Measurements from ENCODE around the gene WDFY2. TPM values are rescaled to one million over a fixed set of nuclear protein-coding genes. Genes with fewer than 3 reads are reported as not detected.

The WDFY2 gene
- total and polyA plus RNA-seq, 7 experiments from 2014 or later = 3.2 to 44.3 (median 18.6) TPM

DNA sequence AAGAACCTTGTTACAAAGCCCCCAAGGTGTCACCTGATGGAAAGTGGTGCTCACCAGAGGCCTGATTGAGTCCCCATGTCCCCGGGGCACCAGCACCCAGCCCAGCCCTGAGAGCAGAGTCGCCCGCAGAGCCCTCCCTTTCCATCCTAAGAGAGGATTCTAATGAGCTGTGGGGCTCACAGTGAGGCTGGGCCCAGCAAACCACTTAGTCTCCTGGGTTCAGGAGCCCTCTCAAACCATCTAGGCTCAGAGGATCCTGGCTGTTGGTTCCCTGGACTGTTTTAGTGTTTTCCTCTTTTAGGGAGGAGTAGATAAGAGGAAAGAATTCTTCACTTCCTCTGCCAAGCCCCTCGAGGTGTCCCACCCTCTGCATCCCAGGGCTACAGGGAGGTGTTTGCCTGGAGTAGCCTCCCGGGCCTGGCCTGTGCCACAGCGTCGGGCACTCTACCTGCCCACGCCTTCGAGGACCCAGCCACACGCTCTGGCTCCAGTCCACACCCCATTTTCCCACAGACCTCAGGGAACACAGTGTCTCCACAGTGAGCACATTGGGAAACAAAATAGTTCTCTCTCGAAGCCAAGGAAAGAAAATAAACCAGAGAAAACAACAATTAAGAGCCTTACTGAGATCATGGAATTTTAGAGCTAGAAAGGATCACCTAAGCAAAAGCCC, 185.3 kb downstream of the WDFY2 start:
- H3K27me3 ChIP-seq (ENCODE audit: control insufficient read depth in 2 of 2, insufficient read depth in 2 of 2, low read length in 2 of 2) = no peaks in the 10 kb centered on the region
- H3K4me1 Mint-ChIP-seq = peaks cover 5 to 22% (median 20%) of the 10 kb centered on the region in 7 donors
- no peaks in the 10 kb centered on the region for H3K9me3 Mint-ChIP-seq
- H3K27me3 Mint-ChIP-seq = no peaks in the 10 kb centered on the region
- H3K27ac ChIP-seq (ENCODE audit: low read depth, low read length) = no peak overlapping the region
- H3K36me3 ChIP-seq (ENCODE audit: control insufficient read depth in 2 of 3, insufficient read depth in 3 of 3, low read length in 3 of 3) = peaks cover 0 to 17% (median 0%) of the 10 kb centered on the region in 3 experiments
- ChIA-PET POLR2A (no interaction called here), CTCF (no interaction called here)
- intact Hi-C loops (cut with micrococcal nuclease) = no loop called here
- DNase-seq (no peak), ATAC-seq (no peak)
- no peak overlapping the region for H3K4me3 ChIP-seq (ENCODE audit: low read length)
- no peaks in the 10 kb centered on the region for H3K9me3 ChIP-seq (ENCODE audit: control insufficient read depth in 2 of 3, low read length in 3 of 3)
- peak overlapping the region in 4 of 9 donors; percentile 32 to 83 (median 40) for H3K27ac Mint-ChIP-seq
- H3K4me3 Mint-ChIP-seq = no peak overlapping the region
- peaks cover 3 to 16% (median 4%) of the 10 kb centered on the region in 5 donors for H3K36me3 Mint-ChIP-seq
- H3K4me1 ChIP-seq (ENCODE audit: control insufficient read depth in 2 of 2, insufficient read depth in 2 of 2, low read length in 2 of 2) = peaks cover 0 to 7% of the 10 kb centered on the region in 2 donors

DNA sequence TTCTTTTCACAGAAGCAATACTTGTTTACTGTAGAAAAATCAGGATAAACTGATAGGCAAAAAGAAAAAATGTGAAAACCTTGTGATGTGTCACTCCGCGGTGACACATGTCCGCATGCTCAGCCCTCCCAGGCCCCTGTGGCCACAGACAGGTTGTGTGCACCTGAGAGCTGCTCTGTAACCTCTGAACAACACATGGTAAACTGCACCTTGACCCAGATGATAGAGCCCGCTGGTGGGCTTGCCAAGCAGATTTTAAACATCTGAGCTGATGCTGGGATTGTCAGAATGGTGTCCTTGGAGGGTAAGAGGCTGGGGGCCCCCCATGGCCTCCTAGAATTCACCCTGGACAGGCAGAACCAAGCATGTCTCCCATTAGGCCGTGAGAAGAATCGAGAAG, 185.9 kb downstream of the WDFY2 start:
- no peaks in the 10 kb centered on the region for H3K9me3 Mint-ChIP-seq
- ChIA-PET CTCF (no interaction called here), POLR2A (no interaction called here)
- no peaks in the 10 kb centered on the region for H3K27me3 Mint-ChIP-seq
- Histone ChIP-seq H3K27ac (ENCODE audit: low read depth, low read length) (no peak overlapping the region), H3K9me3 (ENCODE audit: control insufficient read depth in 2 of 3, low read length in 3 of 3) (no peaks in the 10 kb centered on the region), H3K4me1 (ENCODE audit: control insufficient read depth in 2 of 2, insufficient read depth in 2 of 2, low read length in 2 of 2) (peaks cover 0 to 2% of the 10 kb centered on the region in 2 donors), H3K36me3 (ENCODE audit: control insufficient read depth in 2 of 3, insufficient read depth in 3 of 3, low read length in 3 of 3) (peaks cover 0 to 17% (median 0%) of the 10 kb centered on the region in 3 experiments), H3K27me3 (ENCODE audit: control insufficient read depth in 2 of 2, insufficient read depth in 2 of 2, low read length in 2 of 2) (no peaks in the 10 kb centered on the region), H3K4me3 (ENCODE audit: low read length) (no peak overlapping the region)
- peaks cover 2 to 16% (median 4%) of the 10 kb centered on the region in 5 donors for H3K36me3 Mint-ChIP-seq
- intact Hi-C loops (cut with micrococcal nuclease) = no loop called here
- peaks cover 1 to 16% (median 14%) of the 10 kb centered on the region in 7 donors for H3K4me1 Mint-ChIP-seq
- H3K27ac Mint-ChIP-seq = peak overlapping the region in 4 of 9 donors; percentile 39 to 55 (median 50)
- no peak overlapping the region for H3K4me3 Mint-ChIP-seq
- no peak for DNase-seq
- ATAC-seq = no peak

DNA sequence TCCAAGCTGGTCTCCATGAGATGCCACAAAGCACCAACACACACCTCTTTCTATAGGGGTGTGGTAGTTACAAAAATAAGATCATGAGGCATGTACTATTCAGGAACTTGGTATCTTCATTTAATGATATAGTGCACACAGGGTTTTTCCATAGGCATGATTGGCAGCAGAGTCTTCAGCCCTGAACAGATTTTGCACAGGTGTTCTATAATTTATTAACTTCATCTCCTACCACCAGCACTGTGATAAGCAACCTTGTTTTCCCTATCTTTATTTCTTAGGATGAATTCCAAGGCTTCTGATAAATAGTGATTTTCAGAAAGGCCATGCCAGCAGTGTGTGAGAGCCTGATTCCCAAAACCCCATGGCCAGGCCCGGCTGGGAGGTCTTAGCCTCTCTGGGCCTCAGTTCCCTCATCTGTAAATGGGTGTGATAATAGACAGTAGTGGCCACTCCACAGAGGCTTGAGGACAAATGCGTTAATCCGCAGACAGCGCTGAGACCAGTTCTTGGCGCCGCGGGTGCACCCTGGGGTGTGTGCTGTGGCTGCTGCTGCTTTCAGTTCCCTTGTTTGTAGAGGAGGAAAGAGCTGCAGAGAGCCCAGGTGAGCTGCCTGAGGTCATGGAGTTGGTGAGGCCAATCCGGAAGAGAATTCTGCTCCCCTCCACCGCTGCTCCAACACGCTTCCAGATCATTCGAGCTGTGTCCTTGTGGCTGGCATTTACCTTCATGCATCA, 186.6 kb downstream of the WDFY2 start:
- H3K27ac Mint-ChIP-seq = peak overlapping the region in 5 of 9 donors; percentile 39 to 71 (median 48)
- H3K36me3 Mint-ChIP-seq = peaks cover 2 to 16% (median 4%) of the 10 kb centered on the region in 5 donors

DNA sequence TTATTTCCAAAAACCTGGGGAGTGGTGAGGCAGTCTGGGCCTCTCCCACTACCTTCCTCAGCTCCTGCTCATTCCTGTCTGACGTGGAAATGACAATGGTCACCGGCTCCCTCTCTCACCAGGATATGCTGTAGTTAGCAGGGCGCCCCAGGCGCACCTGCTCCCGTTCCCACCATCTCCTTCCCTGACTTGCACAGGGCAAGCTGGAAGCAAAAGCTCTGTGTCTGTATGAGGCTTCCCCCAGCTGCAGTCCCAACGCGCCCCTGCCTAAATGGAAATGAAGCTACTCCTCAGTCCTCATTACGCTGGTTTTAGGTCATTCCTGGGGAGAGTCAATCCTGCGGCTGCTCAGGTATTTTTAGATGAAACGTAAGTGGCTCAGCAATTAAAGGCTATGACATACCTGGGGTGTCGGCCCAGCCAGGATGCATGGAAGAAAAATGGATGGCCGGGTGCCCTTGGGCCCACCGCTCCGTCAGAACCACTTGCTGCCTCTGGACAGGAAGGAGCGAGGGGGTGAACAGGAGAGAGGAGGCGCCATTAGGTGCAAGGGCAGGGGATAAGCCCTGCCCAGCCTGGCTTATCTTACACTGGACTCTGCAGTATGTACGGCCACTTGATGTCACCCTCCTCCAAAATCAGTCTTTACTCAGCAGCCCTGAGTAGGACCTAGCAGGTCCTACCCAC, 187.3 kb downstream of the WDFY2 start:
- Histone ChIP-seq H3K9me3 (ENCODE audit: control insufficient read depth in 2 of 3, low read length in 3 of 3) (no peaks in the 10 kb centered on the region), H3K4me1 (ENCODE audit: control insufficient read depth in 2 of 2, insufficient read depth in 2 of 2, low read length in 2 of 2) (no peaks in the 10 kb centered on the region), H3K36me3 (ENCODE audit: control insufficient read depth in 2 of 3, insufficient read depth in 3 of 3, low read length in 3 of 3) (peaks cover 0 to 18% (median 0%) of the 10 kb centered on the region in 3 experiments), H3K27ac (ENCODE audit: low read depth, low read length) (no peak overlapping the region), H3K27me3 (ENCODE audit: control insufficient read depth in 2 of 2, insufficient read depth in 2 of 2, low read length in 2 of 2) (no peaks in the 10 kb centered on the region), H3K4me3 (ENCODE audit: low read length) (no peak overlapping the region)
- no peaks in the 10 kb centered on the region for H3K27me3 Mint-ChIP-seq
- intact Hi-C loops (cut with micrococcal nuclease) = no loop called here
- no peak for DNase-seq
- H3K27ac Mint-ChIP-seq = peak overlapping the region in 3 of 9 donors; percentile 30 to 71 (median 39)
- ChIA-PET POLR2A (no interaction called here), CTCF (no interaction called here)
- no peak overlapping the region for H3K4me3 Mint-ChIP-seq
- peaks cover 0 to 14% (median 4%) of the 10 kb centered on the region in 5 donors for H3K36me3 Mint-ChIP-seq
- peak; percentile 34 for ATAC-seq
- peaks cover 0 to 10% (median 2%) of the 10 kb centered on the region in 7 donors for H3K4me1 Mint-ChIP-seq
- no peaks in the 10 kb centered on the region for H3K9me3 Mint-ChIP-seq

More for the DNA sequence above, 186.6 kb downstream of the WDFY2 start:
- Histone ChIP-seq H3K36me3 (ENCODE audit: control insufficient read depth in 2 of 3, insufficient read depth in 3 of 3, low read length in 3 of 3) (peaks cover 0 to 17% (median 0%) of the 10 kb centered on the region in 3 experiments), H3K9me3 (ENCODE audit: control insufficient read depth in 2 of 3, low read length in 3 of 3) (no peaks in the 10 kb centered on the region), H3K27ac (ENCODE audit: low read depth, low read length) (no peak overlapping the region), H3K4me1 (ENCODE audit: control insufficient read depth in 2 of 2, insufficient read depth in 2 of 2, low read length in 2 of 2) (no peaks in the 10 kb centered on the region), H3K27me3 (ENCODE audit: control insufficient read depth in 2 of 2, insufficient read depth in 2 of 2, low read length in 2 of 2) (no peaks in the 10 kb centered on the region), H3K4me3 (ENCODE audit: low read length) (no peak overlapping the region)
- ATAC-seq (peak; percentile 16), DNase-seq (no peak)
- no peaks in the 10 kb centered on the region for H3K9me3 Mint-ChIP-seq
- H3K27me3 Mint-ChIP-seq = no peaks in the 10 kb centered on the region
- peaks cover 0 to 10% (median 7%) of the 10 kb centered on the region in 7 donors for H3K4me1 Mint-ChIP-seq
- intact Hi-C loops (cut with micrococcal nuclease) = no loop called here
- ChIA-PET POLR2A (no interaction called here), CTCF (no interaction called here)
- no peak overlapping the region for H3K4me3 Mint-ChIP-seq

DNA sequence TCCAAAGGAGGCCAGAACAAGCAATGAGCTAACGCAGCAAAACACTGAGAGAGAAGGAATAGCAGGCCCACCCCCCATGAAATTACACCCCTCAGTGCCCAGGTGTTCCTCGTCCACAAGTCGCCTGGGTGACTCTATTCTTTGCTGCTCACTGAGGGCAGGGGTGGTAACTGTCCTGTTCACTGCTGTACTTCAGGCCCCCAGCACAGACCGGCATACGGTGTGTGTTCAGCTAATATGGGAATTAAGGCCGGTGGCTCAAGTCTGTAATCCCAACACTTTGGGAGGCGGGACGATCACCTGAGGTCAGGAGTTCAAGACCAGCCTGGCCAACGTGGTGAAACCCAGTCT, 187.8 kb downstream of the WDFY2 start:
- Histone ChIP-seq H3K9me3 (ENCODE audit: control insufficient read depth in 2 of 3, low read length in 3 of 3) (no peaks in the 10 kb centered on the region), H3K27me3 (ENCODE audit: control insufficient read depth in 2 of 2, insufficient read depth in 2 of 2, low read length in 2 of 2) (no peaks in the 10 kb centered on the region), H3K27ac (ENCODE audit: low read depth, low read length) (no peak overlapping the region), H3K4me1 (ENCODE audit: control insufficient read depth in 2 of 2, insufficient read depth in 2 of 2, low read length in 2 of 2) (no peaks in the 10 kb centered on the region), H3K4me3 (ENCODE audit: low read length) (no peak overlapping the region), H3K36me3 (ENCODE audit: control insufficient read depth in 2 of 3, insufficient read depth in 3 of 3, low read length in 3 of 3) (peaks cover 0 to 16% (median 0%) of the 10 kb centered on the region in 3 experiments)
- Mint-ChIP-seq H3K27me3 (no peaks in the 10 kb centered on the region), H3K36me3 (peaks cover 0 to 12% (median 4%) of the 10 kb centered on the region in 5 donors), H3K27ac (peak overlapping the region in 2 of 9 donors; percentile 30 to 39), H3K4me1 (peaks cover 0 to 10% (median 0%) of the 10 kb centered on the region in 7 donors), H3K9me3 (no peaks in the 10 kb centered on the region), H3K4me3 (no peak overlapping the region)
- CTCF ChIA-PET = no interaction called here
- ATAC-seq (no peak), DNase-seq (no peak)
- POLR2A ChIA-PET = no interaction called here
- intact Hi-C loops (cut with micrococcal nuclease) = no loop called here

DNA sequence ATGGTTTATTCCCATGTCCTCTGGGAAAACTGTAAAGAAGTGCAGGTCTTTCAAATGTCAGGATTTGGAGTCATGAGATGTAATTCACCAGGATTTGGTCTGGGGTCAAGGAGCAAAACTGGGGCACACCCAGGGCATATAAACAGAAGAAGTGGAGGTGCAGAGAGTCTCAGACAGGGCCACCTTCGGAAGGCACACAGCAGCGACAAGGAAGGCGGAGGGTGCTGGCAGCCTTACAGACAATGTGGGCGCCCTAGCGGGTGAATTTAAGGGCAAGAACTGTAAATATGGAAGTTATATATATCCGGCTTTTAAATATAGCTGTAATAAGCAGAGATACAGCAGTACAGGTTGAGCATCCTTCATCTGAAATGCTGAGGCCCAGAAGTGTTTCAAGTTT, 188.5 kb downstream of the WDFY2 start:
- H3K36me3 Mint-ChIP-seq = peaks cover 0 to 12% (median 4%) of the 10 kb centered on the region in 5 donors
- POLR2A ChIA-PET = no interaction called here
- peaks cover 0 to 10% (median 0%) of the 10 kb centered on the region in 7 donors for H3K4me1 Mint-ChIP-seq
- H3K4me1 ChIP-seq (ENCODE audit: control insufficient read depth in 2 of 2, insufficient read depth in 2 of 2, low read length in 2 of 2) = no peaks in the 10 kb centered on the region
- ATAC-seq (no peak), DNase-seq (no peak)
- H3K27me3 Mint-ChIP-seq = no peaks in the 10 kb centered on the region
- H3K27ac Mint-ChIP-seq = no peak overlapping the region
- no peak overlapping the region for H3K27ac ChIP-seq (ENCODE audit: low read depth, low read length)
- H3K9me3 Mint-ChIP-seq = no peaks in the 10 kb centered on the region
- no peaks in the 10 kb centered on the region for H3K27me3 ChIP-seq (ENCODE audit: control insufficient read depth in 2 of 2, insufficient read depth in 2 of 2, low read length in 2 of 2)
- H3K4me3 Mint-ChIP-seq = no peak overlapping the region
- peaks cover 0 to 15% (median 0%) of the 10 kb centered on the region in 3 experiments for H3K36me3 ChIP-seq (ENCODE audit: control insufficient read depth in 2 of 3, insufficient read depth in 3 of 3, low read length in 3 of 3)
- CTCF ChIA-PET = no interaction called here
- no peaks in the 10 kb centered on the region for H3K9me3 ChIP-seq (ENCODE audit: control insufficient read depth in 2 of 3, low read length in 3 of 3)
- no peak overlapping the region for H3K4me3 ChIP-seq (ENCODE audit: low read length)
- intact Hi-C loops (cut with micrococcal nuclease) = no loop called here
